ENCODE measurements around the gene RWDD4. TPM values are rescaled to one million over a fixed set of nuclear protein-coding genes. Genes with fewer than 3 reads are reported as not detected.

RWDD4 gene
- total and polyA plus RNA-seq, 2 of the 4 experiments (the other 2 are of a cell fraction): 8.5 to 8.8 TPM

GRCh38 chr4:183624548-183624947, 34.4 kb downstream of the RWDD4 start:
- ChIA-PET POLR2A (ENCODE audit: unreplicated experiment) (no interaction called here), CTCF (no interaction called here)
- in situ Hi-C loops (cut with MboI; ENCODE audit: low sequenced_read_pairs): no loop called here

More at GRCh38 chr4:183624548-183624947, 34.4 kb downstream of the RWDD4 start:
- dilution Hi-C loops (cut with HindIII; ENCODE audit: low sequenced_read_pairs, unreplicated experiment) (no loop called here), intact Hi-C loops (cut with micrococcal nuclease) (no loop called here)
- H3K23ac ChIP-seq (ENCODE audit: low read depth, low read length): no peak overlapping the region
- no peak overlapping the region for H2AK5ac ChIP-seq (ENCODE audit: low read depth, low read length)
- no peaks in the 10 kb centered on the region for H3K36me3 ChIP-seq (ENCODE audit: control insufficient read depth, insufficient read depth, low read length)
- H3K4me3 ChIP-seq (ENCODE audit: insufficient read depth, low read depth, low read length): no peak overlapping the region
- H3K4me1 ChIP-seq (ENCODE audit: control insufficient read depth, insufficient read depth, low read length): no peaks in the 10 kb centered on the region
- H3K18ac ChIP-seq (ENCODE audit: low read depth, low read length): no peak overlapping the region
- BruUV-seq (replicated peaks): no TSS peak
- H3K9ac ChIP-seq (ENCODE audit: low read depth, low read length): no peak overlapping the region
- H4K5ac ChIP-seq (ENCODE audit: low read depth, low read length): no peak overlapping the region
- H2BK120ac ChIP-seq (ENCODE audit: low read depth, low read length): no peak overlapping the region
- no peak overlapping the region for H3K14ac ChIP-seq (replicated peaks; ENCODE audit: low read depth, low read length)
- no peak overlapping the region for H2BK15ac ChIP-seq (ENCODE audit: low read depth, low read length)
- no peaks in the 10 kb centered on the region for H3K79me1 ChIP-seq (ENCODE audit: low read depth in 1 of 2, low read length in 2 of 2)
- H2BK20ac ChIP-seq (ENCODE audit: low read depth, low read length): no peak overlapping the region
- no peak overlapping the region for H2BK5ac ChIP-seq (ENCODE audit: low read depth, low read length, poor library complexity, severe bottlenecking)
- TF ChIP-seq BHLHE40 (IDR thresholded peaks at IDR 0.05; ENCODE audit: low read depth, low read length) (no peak), MXI1 (IDR thresholded peaks at IDR 0.05; ENCODE audit: borderline replicate concordance, low read depth, low read length) (no peak), CHD1 (IDR thresholded peaks at IDR 0.05; ENCODE audit: low read depth, low read length) (no peak), MAFK (IDR thresholded peaks at IDR 0.05; ENCODE audit: low read depth, low read length) (no peak), RCOR1 (IDR thresholded peaks at IDR 0.05; ENCODE audit: insufficient replicate concordance, low read length) (no peak), RAD21 (IDR thresholded peaks at IDR 0.05; ENCODE audit: low read length) (no peak), RFX5 (IDR thresholded peaks at IDR 0.05; ENCODE audit: low read depth, low read length) (no peak), CEBPB (IDR thresholded peaks at IDR 0.05; ENCODE audit: low read depth, low read length) (no peak), POLR2A (IDR thresholded peaks at IDR 0.05; ENCODE audit: low read depth, low read length) (no peak), MAZ (IDR thresholded peaks at IDR 0.05; ENCODE audit: borderline replicate concordance, low read depth, low read length) (no peak), NFE2L2 (IDR thresholded peaks at IDR 0.05; ENCODE audit: low read depth, low read length) (no peak), FOS (IDR thresholded peaks at IDR 0.05; ENCODE audit: low read depth, low read length) (no peak)
- TF ChIP-seq, protein P1, sequence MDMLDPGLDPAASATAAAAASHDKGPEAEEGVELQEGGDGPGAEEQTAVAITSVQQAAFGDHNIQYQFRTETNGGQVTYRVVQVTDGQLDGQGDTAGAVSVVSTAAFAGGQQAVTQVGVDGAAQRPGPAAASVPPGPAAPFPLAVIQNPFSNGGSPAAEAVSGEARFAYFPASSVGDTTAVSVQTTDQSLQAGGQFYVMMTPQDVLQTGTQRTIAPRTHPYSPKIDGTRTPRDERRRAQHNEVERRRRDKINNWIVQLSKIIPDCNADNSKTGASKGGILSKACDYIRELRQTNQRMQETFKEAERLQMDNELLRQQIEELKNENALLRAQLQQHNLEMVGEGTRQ (IDR thresholded peaks at IDR 0.05; ENCODE audit: low read depth, low read length): no peak
- TF ChIP-seq, protein P2, sequence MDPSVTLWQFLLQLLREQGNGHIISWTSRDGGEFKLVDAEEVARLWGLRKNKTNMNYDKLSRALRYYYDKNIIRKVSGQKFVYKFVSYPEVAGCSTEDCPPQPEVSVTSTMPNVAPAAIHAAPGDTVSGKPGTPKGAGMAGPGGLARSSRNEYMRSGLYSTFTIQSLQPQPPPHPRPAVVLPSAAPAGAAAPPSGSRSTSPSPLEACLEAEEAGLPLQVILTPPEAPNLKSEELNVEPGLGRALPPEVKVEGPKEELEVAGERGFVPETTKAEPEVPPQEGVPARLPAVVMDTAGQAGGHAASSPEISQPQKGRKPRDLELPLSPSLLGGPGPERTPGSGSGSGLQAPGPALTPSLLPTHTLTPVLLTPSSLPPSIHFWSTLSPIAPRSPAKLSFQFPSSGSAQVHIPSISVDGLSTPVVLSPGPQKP (IDR thresholded peaks at IDR 0.05; ENCODE audit: borderline replicate concordance, low read depth, low read length): no peak
- TF ChIP-seq, protein P3, sequence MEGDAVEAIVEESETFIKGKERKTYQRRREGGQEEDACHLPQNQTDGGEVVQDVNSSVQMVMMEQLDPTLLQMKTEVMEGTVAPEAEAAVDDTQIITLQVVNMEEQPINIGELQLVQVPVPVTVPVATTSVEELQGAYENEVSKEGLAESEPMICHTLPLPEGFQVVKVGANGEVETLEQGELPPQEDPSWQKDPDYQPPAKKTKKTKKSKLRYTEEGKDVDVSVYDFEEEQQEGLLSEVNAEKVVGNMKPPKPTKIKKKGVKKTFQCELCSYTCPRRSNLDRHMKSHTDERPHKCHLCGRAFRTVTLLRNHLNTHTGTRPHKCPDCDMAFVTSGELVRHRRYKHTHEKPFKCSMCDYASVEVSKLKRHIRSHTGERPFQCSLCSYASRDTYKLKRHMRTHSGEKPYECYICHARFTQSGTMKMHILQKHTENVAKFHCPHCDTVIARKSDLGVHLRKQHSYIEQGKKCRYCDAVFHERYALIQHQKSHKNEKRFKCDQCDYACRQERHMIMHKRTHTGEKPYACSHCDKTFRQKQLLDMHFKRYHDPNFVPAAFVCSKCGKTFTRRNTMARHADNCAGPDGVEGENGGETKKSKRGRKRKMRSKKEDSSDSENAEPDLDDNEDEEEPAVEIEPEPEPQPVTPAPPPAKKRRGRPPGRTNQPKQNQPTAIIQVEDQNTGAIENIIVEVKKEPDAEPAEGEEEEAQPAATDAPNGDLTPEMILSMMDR (conservative IDR thresholded peaks at IDR 0.05; ENCODE audit: low read depth, low read length): no peak
- ATAC-seq (ENCODE audit: low read depth) (no peak), DNase-seq (no peak)
- 54% methylated on average over 2 of the region's 6 CpGs; no CpG with 5 or more reads in 1 of the 2 experiments for WGBS, 2 experiments (ENCODE audit: extremely low coverage in 2 of 2, insufficient read length in 1 of 2)
- no peak overlapping the region for H4K91ac ChIP-seq (ENCODE audit: insufficient read depth, low read depth, low read length)
- H2AFZ ChIP-seq (replicated peaks; ENCODE audit: low read length, poor library complexity): no peak overlapping the region
- no peak overlapping the region for H3K27ac ChIP-seq (ENCODE audit: insufficient read depth, low read length)
- no peaks in the 10 kb centered on the region for H3K9me1 ChIP-seq (ENCODE audit: insufficient read depth, low read length)
- no peak overlapping the region for H3K56ac ChIP-seq (ENCODE audit: extremely low read depth, insufficient read depth, low read length)
- no peak overlapping the region for H4K8ac ChIP-seq (ENCODE audit: low read depth in 2 of 2, low read length in 2 of 2)
- H2AK9ac ChIP-seq (replicated peaks; ENCODE audit: low read depth, low read length, poor library complexity): no peak overlapping the region
- no peak overlapping the region for H3K4ac ChIP-seq (ENCODE audit: low read depth, low read length)
- H3K4me2 ChIP-seq (ENCODE audit: low read depth, low read length): no peak overlapping the region
- H3K27me3 ChIP-seq (ENCODE audit: control insufficient read depth, insufficient read depth, low read length): no peaks in the 10 kb centered on the region
- no peaks in the 10 kb centered on the region for H3K9me3 ChIP-seq (ENCODE audit: control insufficient read depth, insufficient read depth, low read length)
- H4K20me1 ChIP-seq (ENCODE audit: insufficient read depth, low read length): no peaks in the 10 kb centered on the region
